Right lobe of liver (tissue), 6 donors: ENCODE measurements around the gene PGM1. TPM values are rescaled to one million over a fixed set of nuclear protein-coding genes. Genes with fewer than 3 reads are reported as not detected.

Experiments
- ATAC-seq, 4 donors: fragments of 200-7000 bp; cut with Tn5 transposase; one replicate each; pipeline ENCODE4 v1.9.1; 2020; ENCODE audit warnings: mild to moderate bottlenecking in 4 of 4, moderate library complexity in 4 of 4
- DNase-seq, 3 donors: peaks; one replicate each; pipeline ENCODE4 v3.0.0-alpha.2; 2020
- H3K27ac ChIP-seq, 3 donors: fragments of 200-600 bp; one replicate each; pipeline ENCODE4 v1.8.0; 2022
- H3K27me3 ChIP-seq, 2 donors: fragments of 200-600 bp; one replicate each; pipeline ENCODE4 v1.8.0; 2022
- H3K36me3 ChIP-seq, 4 donors: fragments of 200-600 bp; sonication (generic) in 1 of 4; one replicate each; pipeline versions ENCODE4 v1.5.1 to v1.8.0; 2017 to 2022; ENCODE audit warnings: control low read depth in 1 of 4
- H3K4me1 ChIP-seq, 4 donors: fragments of 200-600 bp; sonication (generic) in 1 of 4; one replicate each; pipeline versions ENCODE4 v1.5.1 to v1.8.0; 2017 to 2022; ENCODE audit warnings: control low read depth in 1 of 4
- H3K4me3 ChIP-seq, 3 donors: fragments of 200-600 bp; one replicate each; pipeline ENCODE4 v1.8.0; 2022
- H3K9me3 ChIP-seq, 4 donors: fragments of 200-600 bp; sonication (generic) in 1 of 4; one replicate each; pipeline versions ENCODE4 v1.5.1 to v1.8.0; 2017 to 2022; ENCODE audit warnings: control low read depth in 1 of 4
- POLR2A ChIP-seq: fragments of 450-650 bp; IDR thresholded peaks from one replicate; pipeline ENCODE4 v1.6.1; 2017; ENCODE audit warnings: antibody characterized with exemption, mild to moderate bottlenecking
- WGBS: methylation state at CpG from one replicate; pipeline ENCODE4 v1.1.6; 2018; ENCODE audit warnings: low coverage, low lambda C conversion rate; ENCODE audit not compliant: insufficient coverage; ENCODE audit errors: missing lambda C conversion rate; 5-methylcytosine and 5-hydroxymethylcytosine counted together
- intact Hi-C, 2 donors: fragments of 100-400 bp; cut with DNase I; formaldehyde crosslinking; loops; one replicate each; pipeline versions ENCODE4 v1.11.2 to v1.14.1; 2022
- total RNA-seq, 6 experiments: library from RNA; depleted of rRNA in 2 of 6; stranded (reverse); fragments of >200 nt in 2 of 6; fragmentation: NEBNext Ultra II Directional in 3 of 6; extraction: Animal tissue kit (Norgen Biotek cat#: 25700) in 3 of 6; gene quantifications; one replicate each; pipeline versions ENCODE4 v1.1.0 to v1.2.4, GENCODE V29; 2016 to 2023
- TF ChIP-seq, protein P1 (sequence below), 4 donors: fragments of 200-600 bp in 3 of 4; fragments of 450-650 bp in 1 of 4; IDR thresholded peaks; one replicate each; pipeline versions ENCODE4 v1.5.1 to v1.8.0; 2016 to 2022; ENCODE audit warnings: antibody characterized with exemption in 4 of 4, mild to moderate bottlenecking in 2 of 4
- donor health status: DM: no; HTN: yes; CAD: no.
- donor health status: DM: no; HTN: no; CAD: no.
- donor health status: DM: no; HTN: no; CAD: no.
- donor health status: DM: no; HTN: yes; CAD: no.
- donor health status: DM: no; HTN: yes; CAD: no.

Gene PGM1
- total RNA-seq, 6 experiments from 2014 or later = 127 to 220 (median 157) TPM

GRCh38 chr1:63628607-63629006, 35.4 kb downstream of the PGM1 start:
- no peak for TF ChIP-seq POLR2A
- TF ChIP-seq, protein P1, sequence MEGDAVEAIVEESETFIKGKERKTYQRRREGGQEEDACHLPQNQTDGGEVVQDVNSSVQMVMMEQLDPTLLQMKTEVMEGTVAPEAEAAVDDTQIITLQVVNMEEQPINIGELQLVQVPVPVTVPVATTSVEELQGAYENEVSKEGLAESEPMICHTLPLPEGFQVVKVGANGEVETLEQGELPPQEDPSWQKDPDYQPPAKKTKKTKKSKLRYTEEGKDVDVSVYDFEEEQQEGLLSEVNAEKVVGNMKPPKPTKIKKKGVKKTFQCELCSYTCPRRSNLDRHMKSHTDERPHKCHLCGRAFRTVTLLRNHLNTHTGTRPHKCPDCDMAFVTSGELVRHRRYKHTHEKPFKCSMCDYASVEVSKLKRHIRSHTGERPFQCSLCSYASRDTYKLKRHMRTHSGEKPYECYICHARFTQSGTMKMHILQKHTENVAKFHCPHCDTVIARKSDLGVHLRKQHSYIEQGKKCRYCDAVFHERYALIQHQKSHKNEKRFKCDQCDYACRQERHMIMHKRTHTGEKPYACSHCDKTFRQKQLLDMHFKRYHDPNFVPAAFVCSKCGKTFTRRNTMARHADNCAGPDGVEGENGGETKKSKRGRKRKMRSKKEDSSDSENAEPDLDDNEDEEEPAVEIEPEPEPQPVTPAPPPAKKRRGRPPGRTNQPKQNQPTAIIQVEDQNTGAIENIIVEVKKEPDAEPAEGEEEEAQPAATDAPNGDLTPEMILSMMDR (IDR thresholded peaks at IDR 0.05) = no peak
- H3K27ac ChIP-seq = no peak overlapping the region
- H3K4me3 ChIP-seq = no peak overlapping the region
- intact Hi-C loops = no loop called here
- 64% methylated on average over 1 of the region's 1 CpG for WGBS
- ATAC-seq = no peak
- H3K9me3 ChIP-seq = no peaks in the 10 kb centered on the region
- H3K36me3 ChIP-seq = peaks cover 8 to 32% (median 15%) of the 10 kb centered on the region in 4 donors
- no peaks in the 10 kb centered on the region for H3K27me3 ChIP-seq
- DNase-seq = no peak
- peaks cover 0 to 43% (median 18%) of the 10 kb centered on the region in 4 donors for H3K4me1 ChIP-seq

DNA sequence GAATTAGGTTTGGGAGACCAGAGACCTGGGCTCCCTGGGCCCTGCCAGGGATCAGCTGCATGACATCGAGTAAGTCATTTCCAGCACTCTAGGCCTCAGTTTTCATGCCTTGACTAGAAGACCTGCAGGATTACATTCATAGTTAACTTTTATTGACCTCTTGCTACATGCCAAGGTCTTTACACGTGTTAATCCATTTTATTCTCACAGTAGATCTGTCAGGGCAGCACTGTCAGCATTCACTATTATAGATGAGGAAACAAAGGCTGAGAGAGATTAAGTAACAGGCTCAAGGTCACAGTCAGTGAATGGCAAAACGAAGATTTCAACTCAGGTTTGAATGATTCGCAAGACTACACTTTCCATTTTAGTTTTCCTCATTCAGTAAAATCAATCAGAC, 37.0 kb downstream of the PGM1 start:
- peaks cover 0 to 44% (median 17%) of the 10 kb centered on the region in 4 donors for H3K4me1 ChIP-seq
- DNase-seq (no peak), ATAC-seq (peak in 3 of 4 donors; percentile 20 to 42 (median 29))
- 35% methylated on average over 4 of the region's 4 CpGs for WGBS
- peak overlapping the region in 1 of 3 donors; percentile 31 for H3K27ac ChIP-seq
- H3K27me3 ChIP-seq = no peaks in the 10 kb centered on the region
- peaks cover 8 to 43% (median 15%) of the 10 kb centered on the region in 4 donors for H3K36me3 ChIP-seq
- no peaks in the 10 kb centered on the region for H3K9me3 ChIP-seq
- no peak overlapping the region for H3K4me3 ChIP-seq
- TF ChIP-seq POLR2A = no peak
- TF ChIP-seq, protein P1 (IDR thresholded peaks at IDR 0.05) = no peak
- intact Hi-C loops = no loop called here

DNA sequence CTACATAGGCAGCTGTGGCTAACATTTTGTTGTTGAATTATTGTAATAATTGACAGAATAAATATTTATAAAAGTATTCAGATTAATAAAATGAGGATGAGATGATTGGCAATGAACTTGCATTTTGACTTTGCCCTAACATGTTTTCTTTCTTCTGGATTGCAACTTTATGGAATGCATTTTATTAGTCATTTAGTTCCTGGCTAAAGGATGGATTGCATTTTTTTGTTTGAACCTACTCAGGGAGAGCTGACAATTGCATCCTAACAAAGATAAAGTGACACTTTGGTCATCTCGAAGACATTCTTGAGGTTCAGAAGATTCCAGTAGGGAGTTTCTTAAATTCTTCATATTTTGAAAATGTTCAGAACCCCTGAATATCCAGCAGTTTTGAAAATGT, 37.5 kb downstream of the PGM1 start:
- peaks cover 8 to 43% (median 16%) of the 10 kb centered on the region in 4 donors for H3K36me3 ChIP-seq
- no peak overlapping the region for H3K4me3 ChIP-seq
- TF ChIP-seq, protein P1 (IDR thresholded peaks at IDR 0.05) = no peak
- TF ChIP-seq POLR2A = no peak
- 100% methylated on average over 1 of the region's 1 CpG for WGBS
- DNase-seq (no peak), ATAC-seq (no peak)
- H3K9me3 ChIP-seq = no peaks in the 10 kb centered on the region
- H3K27ac ChIP-seq = peak overlapping the region in 1 of 3 donors; percentile 31
- intact Hi-C loops = no loop called here
- peaks cover 0 to 44% (median 15%) of the 10 kb centered on the region in 4 donors for H3K4me1 ChIP-seq
- no peaks in the 10 kb centered on the region for H3K27me3 ChIP-seq

- TF ChIP-seq, protein P1 (IDR thresholded peaks at IDR 0.05) = no peak
- TF ChIP-seq POLR2A = no peak
- Histone ChIP-seq H3K27ac (no peak overlapping the region), H3K4me3 (no peak overlapping the region), H3K4me1 (peaks cover 0 to 48% (median 15%) of the 10 kb centered on the region in 4 donors), H3K27me3 (no peaks in the 10 kb centered on the region), H3K9me3 (no peaks in the 10 kb centered on the region), H3K36me3 (peaks cover 8 to 55% (median 19%) of the 10 kb centered on the region in 4 donors)
- 95% methylated on average over 4 of the region's 5 CpGs for WGBS
- DNase-seq (no peak), ATAC-seq (no peak)
- intact Hi-C loops = no loop called here
Measured at GRCh38 chr1:63632110-63632509, 38.9 kb downstream of the PGM1 start.
